ENCODE measurements around the gene ADAMTS14.
"Not testable (repeated sequence)": the region's sequence is repeated elsewhere in the genome, so short reads cannot be mapped to it uniquely, and the experiment has no call there.

The ADAMTS14 gene

DNA sequence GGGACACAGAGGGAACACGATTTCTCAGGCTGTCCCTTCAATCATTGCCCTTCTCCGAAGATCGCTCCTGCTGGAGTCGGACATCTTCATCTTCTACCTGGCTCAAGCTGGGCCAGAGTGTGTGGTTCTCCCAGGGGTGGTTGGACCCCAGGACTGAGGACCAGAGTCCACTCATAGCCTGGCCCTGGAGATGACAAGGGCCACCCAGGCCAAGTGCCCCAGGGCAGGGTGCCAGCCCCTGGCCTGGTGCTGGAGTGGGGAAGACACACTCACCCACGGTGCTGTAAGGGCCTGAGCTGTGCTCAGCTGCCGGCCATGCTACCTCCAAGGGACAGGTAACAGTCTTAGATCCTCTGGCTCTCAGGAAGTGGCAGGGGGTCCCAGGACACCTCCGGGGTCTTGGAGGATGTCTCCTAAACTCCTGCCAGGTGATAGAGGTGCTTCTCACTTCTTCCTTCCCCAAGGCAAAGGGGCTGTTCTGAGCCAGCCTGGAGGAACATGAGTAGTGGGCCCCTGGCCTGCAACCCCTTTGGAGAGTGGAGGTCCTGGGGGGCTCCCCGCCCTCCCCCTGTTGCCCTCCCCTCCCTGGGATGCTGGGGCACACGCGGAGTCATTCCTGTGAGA, 89.5 kb downstream of the ADAMTS14 start:
- DNase-seq (ENCODE audit: low read depth): no peak
- H3K4me3 ChIP-seq (ENCODE audit: control insufficient read depth, low read depth, low read length): no peak overlapping the region
- TF ChIP-seq, protein P1, sequence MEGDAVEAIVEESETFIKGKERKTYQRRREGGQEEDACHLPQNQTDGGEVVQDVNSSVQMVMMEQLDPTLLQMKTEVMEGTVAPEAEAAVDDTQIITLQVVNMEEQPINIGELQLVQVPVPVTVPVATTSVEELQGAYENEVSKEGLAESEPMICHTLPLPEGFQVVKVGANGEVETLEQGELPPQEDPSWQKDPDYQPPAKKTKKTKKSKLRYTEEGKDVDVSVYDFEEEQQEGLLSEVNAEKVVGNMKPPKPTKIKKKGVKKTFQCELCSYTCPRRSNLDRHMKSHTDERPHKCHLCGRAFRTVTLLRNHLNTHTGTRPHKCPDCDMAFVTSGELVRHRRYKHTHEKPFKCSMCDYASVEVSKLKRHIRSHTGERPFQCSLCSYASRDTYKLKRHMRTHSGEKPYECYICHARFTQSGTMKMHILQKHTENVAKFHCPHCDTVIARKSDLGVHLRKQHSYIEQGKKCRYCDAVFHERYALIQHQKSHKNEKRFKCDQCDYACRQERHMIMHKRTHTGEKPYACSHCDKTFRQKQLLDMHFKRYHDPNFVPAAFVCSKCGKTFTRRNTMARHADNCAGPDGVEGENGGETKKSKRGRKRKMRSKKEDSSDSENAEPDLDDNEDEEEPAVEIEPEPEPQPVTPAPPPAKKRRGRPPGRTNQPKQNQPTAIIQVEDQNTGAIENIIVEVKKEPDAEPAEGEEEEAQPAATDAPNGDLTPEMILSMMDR (IDR thresholded peaks at IDR 0.05; ENCODE audit: control insufficient read depth, insufficient read depth, low read depth, low read length, missing control alignments): no peak

DNA sequence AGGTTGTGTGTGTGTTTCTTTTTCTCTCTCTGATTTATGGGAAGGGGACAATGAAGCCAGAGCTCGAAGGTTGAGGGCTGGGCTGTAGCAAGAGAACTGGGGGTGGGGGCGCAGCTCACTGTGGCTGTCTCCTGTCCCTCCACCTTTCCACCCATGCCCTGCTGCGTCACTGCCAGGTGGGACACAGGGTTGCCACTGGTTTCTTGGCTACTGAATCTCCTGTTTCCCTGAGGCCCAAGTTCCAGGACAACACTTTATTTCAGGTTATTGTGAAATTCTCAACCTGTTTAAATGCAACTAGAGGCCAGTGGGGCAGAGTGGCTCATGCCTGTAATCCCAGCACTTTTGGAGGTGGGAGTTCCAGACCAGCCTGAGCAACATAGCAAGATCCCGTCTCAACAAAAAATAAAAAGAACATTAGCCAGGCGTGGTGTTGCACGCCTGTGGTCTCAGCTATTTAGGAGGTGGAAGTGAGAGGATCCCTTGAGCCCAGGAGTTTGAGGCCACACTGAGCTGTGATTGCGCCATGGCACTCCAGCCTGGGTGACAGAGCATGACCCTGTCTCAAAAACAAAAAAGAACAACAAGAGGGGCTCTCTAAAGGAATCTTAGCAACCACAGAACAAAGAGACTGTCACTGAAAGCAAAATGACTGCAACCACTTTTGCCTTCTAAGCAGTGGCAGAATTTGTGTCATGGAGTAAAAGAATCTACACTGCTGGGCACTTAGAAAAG, 90.3 kb downstream of the ADAMTS14 start:
- TF ChIP-seq, protein P1 (IDR thresholded peaks at IDR 0.05; ENCODE audit: control insufficient read depth, insufficient read depth, low read depth, low read length, missing control alignments): no peak
- DNase-seq (ENCODE audit: low read depth): no peak

DNA sequence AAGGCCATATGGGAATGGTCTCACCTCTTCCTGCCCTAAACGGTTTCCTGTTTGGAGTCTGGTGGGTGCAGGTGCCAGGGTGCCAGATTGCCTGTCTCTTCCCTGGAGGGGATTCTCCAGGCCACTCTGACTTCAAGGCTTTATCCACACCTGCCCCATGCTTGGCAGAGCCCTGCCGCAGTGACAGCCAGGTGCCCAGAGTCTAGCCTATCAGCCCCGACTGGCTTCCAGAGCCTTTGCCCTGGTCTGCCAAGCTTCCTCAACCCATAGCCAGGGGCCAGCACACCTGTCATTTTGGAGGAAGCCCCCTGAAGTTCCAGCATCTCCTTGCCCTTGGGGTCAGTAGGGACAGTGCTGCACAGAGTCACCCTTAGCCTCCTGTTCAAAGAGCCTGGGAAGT, 91.3 kb downstream of the ADAMTS14 start:
- no peak overlapping the region for H3K4me3 ChIP-seq (ENCODE audit: control insufficient read depth, low read depth, low read length)
- no peak for DNase-seq (ENCODE audit: low read depth)
- TF ChIP-seq, protein P1 (IDR thresholded peaks at IDR 0.05; ENCODE audit: control insufficient read depth, insufficient read depth, low read depth, low read length, missing control alignments): no peak

More for the DNA sequence above, 90.3 kb downstream of the ADAMTS14 start:
- H3K4me3 ChIP-seq (ENCODE audit: control insufficient read depth, low read depth, low read length): no peak overlapping the region

DNA sequence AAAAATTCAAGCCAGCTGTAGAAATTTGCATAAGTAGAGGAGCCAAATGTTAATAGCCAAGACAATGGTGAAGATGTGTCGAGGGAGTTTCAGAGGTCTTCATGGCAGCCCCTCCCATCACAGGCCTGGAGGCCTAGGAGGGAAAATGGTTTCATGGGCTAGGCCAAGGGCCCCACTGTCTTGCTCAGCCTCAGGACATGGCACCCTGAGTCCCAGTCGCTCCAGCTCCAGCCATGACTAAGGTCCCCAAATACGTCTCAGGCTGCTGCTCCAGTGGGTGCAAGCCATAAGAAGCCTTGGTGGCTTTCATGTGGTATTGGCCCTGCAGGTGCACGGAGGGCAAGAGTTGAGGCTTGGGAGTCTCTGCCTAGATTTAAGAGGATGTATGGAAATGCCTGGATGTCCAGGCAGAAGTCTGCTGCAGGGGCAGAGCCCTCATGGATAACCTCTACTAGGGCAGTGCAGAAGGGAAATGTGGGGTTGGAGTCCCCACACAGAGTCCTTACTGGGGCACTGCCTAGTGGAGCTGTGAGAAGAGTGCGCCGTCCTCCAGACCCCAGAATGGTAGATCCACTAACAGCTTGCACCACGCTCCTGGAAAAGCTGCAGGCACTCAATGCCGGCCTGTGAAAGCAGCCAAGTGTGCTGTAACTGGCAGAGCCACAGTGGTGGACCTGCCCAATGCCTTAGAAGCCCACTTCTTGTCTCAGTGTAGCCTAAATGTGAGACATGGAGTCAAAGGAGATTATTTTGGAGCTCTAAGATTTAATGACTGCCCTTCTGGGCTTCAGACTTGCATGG, 93.7 kb downstream of the ADAMTS14 start:
- H3K4me3 ChIP-seq (ENCODE audit: control insufficient read depth, low read depth, low read length): no peak overlapping the region
- DNase-seq (ENCODE audit: low read depth): no peak
- TF ChIP-seq, protein P1 (IDR thresholded peaks at IDR 0.05; ENCODE audit: control insufficient read depth, insufficient read depth, low read depth, low read length, missing control alignments): no peak

DNA sequence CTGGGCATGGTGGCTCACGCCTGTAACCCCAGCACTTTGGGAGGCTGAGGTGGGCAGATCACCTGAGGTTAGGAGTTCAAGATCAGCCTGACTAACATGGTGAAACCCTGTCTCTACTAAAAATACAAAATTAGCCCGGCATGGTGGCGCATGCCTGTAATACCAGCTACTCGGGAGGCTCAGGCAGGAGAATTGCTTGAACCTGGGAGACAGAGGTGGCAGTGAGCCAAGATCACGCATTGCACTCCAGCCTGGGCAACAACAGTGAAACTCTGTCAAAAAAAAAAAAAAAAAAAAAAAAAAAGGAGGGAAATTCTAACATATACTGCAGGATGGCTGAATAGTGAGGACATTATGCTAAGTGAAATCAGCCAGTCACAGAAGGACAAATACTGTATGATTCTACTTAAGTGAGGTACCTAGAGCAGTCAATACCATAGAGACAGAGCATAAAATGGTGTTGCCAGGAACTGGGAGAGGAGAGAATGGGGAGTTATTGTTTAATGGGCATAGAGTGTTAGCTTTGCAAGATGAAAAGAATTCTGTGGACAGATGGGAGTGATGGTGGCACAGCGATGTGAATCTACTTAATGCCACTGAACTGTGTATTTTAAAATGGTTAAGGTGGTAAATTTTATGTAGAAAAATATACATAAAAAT, 95.8 kb downstream of the ADAMTS14 start:
- H3K4me3 ChIP-seq (ENCODE audit: control insufficient read depth, low read depth, low read length); DNase-seq (ENCODE audit: low read depth): not testable (repeated sequence)

DNA sequence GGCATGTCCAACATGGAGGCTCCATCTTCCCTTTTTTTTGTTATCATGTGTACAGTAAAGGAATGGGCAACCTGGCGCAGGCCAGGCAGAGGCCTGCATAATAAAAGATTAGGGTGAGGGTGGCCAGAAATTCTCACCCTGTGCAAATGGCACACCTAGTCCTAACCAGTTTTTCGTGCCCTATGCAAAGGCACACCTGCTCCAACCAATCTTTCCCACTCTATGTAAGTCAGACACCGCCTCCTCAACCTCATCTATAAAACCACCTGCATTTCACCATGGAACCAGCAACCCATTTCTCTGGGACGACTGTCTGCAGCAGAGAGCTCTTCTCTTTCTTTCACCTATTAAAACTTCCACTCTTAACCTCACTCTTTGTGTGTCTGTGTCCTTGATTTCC, 96.8 kb downstream of the ADAMTS14 start:
- H3K4me3 ChIP-seq (ENCODE audit: control insufficient read depth, low read depth, low read length): no peak overlapping the region
- TF ChIP-seq, protein P1 (IDR thresholded peaks at IDR 0.05; ENCODE audit: control insufficient read depth, insufficient read depth, low read depth, low read length, missing control alignments): no peak
- no peak for DNase-seq (ENCODE audit: low read depth)
